HepG2 (cell line): ENCODE data around the gene LIM2.

Source experiments
- EZH2 ChIP-seq: conservative IDR thresholded peaks from 2 replicates; pipeline ENCODE4 v1.6.1; 2012; ENCODE audit warnings: mild to moderate bottlenecking, low read depth, low read length, moderate library complexity
- FOXK1 ChIP-seq: sonication (generic); formaldehyde crosslinking; IDR thresholded peaks from 2 replicates; pipeline ENCODE4 v1.4.0; 2020; ENCODE audit warnings: low read depth, missing genetic modification reagents, borderline replicate concordance
- GATAD2A ChIP-seq: IDR thresholded peaks from 2 replicates; pipeline ENCODE4 v1.6.1; 2016
- HDAC2 ChIP-seq: sonication (generic); formaldehyde crosslinking; IDR thresholded peaks from 2 replicates; pipeline ENCODE4 v1.4.0; 2020; ENCODE audit warnings: missing genetic modification reagents

GRCh38 chr19:51331716-51332115 lies 56.1 kb downstream of the LIM2 start:
- TF ChIP-seq EZH2 (no peak), FOXK1 (CRISPR knock-in tag) (no peak), HDAC2 (CRISPR knock-in tag) (no peak), GATAD2A (CRISPR knock-in tag) (no peak)
